ENCODE results near the gene SEMA3A. TPM values are rescaled to one million over a fixed set of nuclear protein-coding genes. Genes with fewer than 3 reads are reported as not detected.

The SEMA3A gene
- total and polyA plus RNA-seq, 2 experiments from 2014 or later: 19.8 to 46.4 TPM

GRCh38 chr7:84085998-84086397 lies 108.6 kb downstream of the SEMA3A start:
- Histone ChIP-seq H3K36me3 (ENCODE audit: insufficient read depth) (no peaks in the 10 kb centered on the region), H2AFZ (no peak overlapping the region), H3K27me3 (ENCODE audit: insufficient read depth) (no peaks in the 10 kb centered on the region), H3K4me2 (no peak overlapping the region), H3K79me2 (replicated peaks; ENCODE audit: insufficient read depth) (no peaks in the 10 kb centered on the region; the same call in 1 of the 2 replicates), H4K20me1 (replicated peaks; ENCODE audit: insufficient read depth) (no peaks in the 10 kb centered on the region), H3K27ac (ENCODE audit: low read depth) (peak overlapping the region; percentile 28; the same call in 1 of the 2 replicates), H3K4me1 (ENCODE audit: insufficient read depth) (peaks cover 21% of the 10 kb centered on the region), H3K4me3 (no peak overlapping the region), H3K9me2 (ENCODE audit: insufficient read depth) (no peaks in the 10 kb centered on the region), H3F3A (replicated peaks; ENCODE audit: low read depth) (no peaks in the 10 kb centered on the region)
- Mint-ChIP-seq H3K27ac (no peak overlapping the region), H3K36me3 (ENCODE audit: low read depth) (peaks cover 4% of the 10 kb centered on the region; the same call in 2 of the 3 replicates), H3K4me1 (peaks cover 22% of the 10 kb centered on the region), H3K27me3 (ENCODE audit: insufficient read depth, low read depth, poor library complexity) (peaks cover 6% of the 10 kb centered on the region), H3K4me3 (no peak overlapping the region), H3K9me3 (no peaks in the 10 kb centered on the region)
- ATAC-seq (peak; percentile 31; the same call in 1 of the 3 replicates), DNase-seq (ENCODE audit: low spot score) (no peak)
- TF ChIP-seq JUNB (IDR thresholded peaks at IDR 0.05; ENCODE audit: unreplicated experiment): no peak

- Mint-ChIP-seq H3K27ac (peak overlapping the region; percentile 30; the same call in 1 of the 2 replicates), H3K4me1 (peaks cover 17% of the 10 kb centered on the region), H3K36me3 (ENCODE audit: low read depth) (peaks cover 4% of the 10 kb centered on the region; the same call in 2 of the 3 replicates), H3K9me3 (no peaks in the 10 kb centered on the region), H3K27me3 (ENCODE audit: insufficient read depth, low read depth, poor library complexity) (peaks cover 6% of the 10 kb centered on the region), H3K4me3 (no peak overlapping the region)
- Histone ChIP-seq H3K9me2 (ENCODE audit: insufficient read depth) (no peaks in the 10 kb centered on the region), H3K4me2 (no peak overlapping the region), H3F3A (replicated peaks; ENCODE audit: low read depth) (no peaks in the 10 kb centered on the region), H3K4me1 (ENCODE audit: insufficient read depth) (peaks cover 21% of the 10 kb centered on the region), H3K27ac (ENCODE audit: low read depth) (no peak overlapping the region), H3K27me3 (ENCODE audit: insufficient read depth) (no peaks in the 10 kb centered on the region), H3K36me3 (ENCODE audit: insufficient read depth) (no peaks in the 10 kb centered on the region), H3K4me3 (no peak overlapping the region), H2AFZ (no peak overlapping the region), H3K79me2 (replicated peaks; ENCODE audit: insufficient read depth) (no peaks in the 10 kb centered on the region; the same call in 1 of the 2 replicates), H4K20me1 (replicated peaks; ENCODE audit: insufficient read depth) (no peaks in the 10 kb centered on the region)
- no peak for ATAC-seq
- no peak for DNase-seq (ENCODE audit: low spot score)
- no peak for TF ChIP-seq ZNF114 (CRISPR knock-in tag; IDR thresholded peaks at IDR 0.05)
- TF ChIP-seq EZH2 (IDR thresholded peaks at IDR 0.05; ENCODE audit: low read depth, unreplicated experiment): no peak
- TF ChIP-seq, protein P1, sequence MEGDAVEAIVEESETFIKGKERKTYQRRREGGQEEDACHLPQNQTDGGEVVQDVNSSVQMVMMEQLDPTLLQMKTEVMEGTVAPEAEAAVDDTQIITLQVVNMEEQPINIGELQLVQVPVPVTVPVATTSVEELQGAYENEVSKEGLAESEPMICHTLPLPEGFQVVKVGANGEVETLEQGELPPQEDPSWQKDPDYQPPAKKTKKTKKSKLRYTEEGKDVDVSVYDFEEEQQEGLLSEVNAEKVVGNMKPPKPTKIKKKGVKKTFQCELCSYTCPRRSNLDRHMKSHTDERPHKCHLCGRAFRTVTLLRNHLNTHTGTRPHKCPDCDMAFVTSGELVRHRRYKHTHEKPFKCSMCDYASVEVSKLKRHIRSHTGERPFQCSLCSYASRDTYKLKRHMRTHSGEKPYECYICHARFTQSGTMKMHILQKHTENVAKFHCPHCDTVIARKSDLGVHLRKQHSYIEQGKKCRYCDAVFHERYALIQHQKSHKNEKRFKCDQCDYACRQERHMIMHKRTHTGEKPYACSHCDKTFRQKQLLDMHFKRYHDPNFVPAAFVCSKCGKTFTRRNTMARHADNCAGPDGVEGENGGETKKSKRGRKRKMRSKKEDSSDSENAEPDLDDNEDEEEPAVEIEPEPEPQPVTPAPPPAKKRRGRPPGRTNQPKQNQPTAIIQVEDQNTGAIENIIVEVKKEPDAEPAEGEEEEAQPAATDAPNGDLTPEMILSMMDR (conservative IDR thresholded peaks at IDR 0.05; ENCODE audit: low read depth in 2 of 2): no peak
- no peak for TF ChIP-seq JUNB (IDR thresholded peaks at IDR 0.05; ENCODE audit: unreplicated experiment)
- TF ChIP-seq EZH2phosphoT487 (IDR thresholded peaks at IDR 0.05; ENCODE audit: unreplicated experiment): no peak
- no peak for TF ChIP-seq POLR2AphosphoS5 (IDR thresholded peaks at IDR 0.05; ENCODE audit: low read depth)
- TF ChIP-seq ZNF331 (CRISPR knock-in tag; IDR thresholded peaks at IDR 0.05; ENCODE audit: low read depth): no peak
- TF ChIP-seq STAT1 (IDR thresholded peaks at IDR 0.05; ENCODE audit: unreplicated experiment): no peak
- TF ChIP-seq, protein P2, sequence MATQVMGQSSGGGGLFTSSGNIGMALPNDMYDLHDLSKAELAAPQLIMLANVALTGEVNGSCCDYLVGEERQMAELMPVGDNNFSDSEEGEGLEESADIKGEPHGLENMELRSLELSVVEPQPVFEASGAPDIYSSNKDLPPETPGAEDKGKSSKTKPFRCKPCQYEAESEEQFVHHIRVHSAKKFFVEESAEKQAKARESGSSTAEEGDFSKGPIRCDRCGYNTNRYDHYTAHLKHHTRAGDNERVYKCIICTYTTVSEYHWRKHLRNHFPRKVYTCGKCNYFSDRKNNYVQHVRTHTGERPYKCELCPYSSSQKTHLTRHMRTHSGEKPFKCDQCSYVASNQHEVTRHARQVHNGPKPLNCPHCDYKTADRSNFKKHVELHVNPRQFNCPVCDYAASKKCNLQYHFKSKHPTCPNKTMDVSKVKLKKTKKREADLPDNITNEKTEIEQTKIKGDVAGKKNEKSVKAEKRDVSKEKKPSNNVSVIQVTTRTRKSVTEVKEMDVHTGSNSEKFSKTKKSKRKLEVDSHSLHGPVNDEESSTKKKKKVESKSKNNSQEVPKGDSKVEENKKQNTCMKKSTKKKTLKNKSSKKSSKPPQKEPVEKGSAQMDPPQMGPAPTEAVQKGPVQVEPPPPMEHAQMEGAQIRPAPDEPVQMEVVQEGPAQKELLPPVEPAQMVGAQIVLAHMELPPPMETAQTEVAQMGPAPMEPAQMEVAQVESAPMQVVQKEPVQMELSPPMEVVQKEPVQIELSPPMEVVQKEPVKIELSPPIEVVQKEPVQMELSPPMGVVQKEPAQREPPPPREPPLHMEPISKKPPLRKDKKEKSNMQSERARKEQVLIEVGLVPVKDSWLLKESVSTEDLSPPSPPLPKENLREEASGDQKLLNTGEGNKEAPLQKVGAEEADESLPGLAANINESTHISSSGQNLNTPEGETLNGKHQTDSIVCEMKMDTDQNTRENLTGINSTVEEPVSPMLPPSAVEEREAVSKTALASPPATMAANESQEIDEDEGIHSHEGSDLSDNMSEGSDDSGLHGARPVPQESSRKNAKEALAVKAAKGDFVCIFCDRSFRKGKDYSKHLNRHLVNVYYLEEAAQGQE (IDR thresholded peaks at IDR 0.05; ENCODE audit: unreplicated experiment): no peak
- TF ChIP-seq CREB1 (CRISPR knock-in tag; IDR thresholded peaks at IDR 0.05; ENCODE audit: low read depth): no peak
- TF ChIP-seq, protein P3, sequence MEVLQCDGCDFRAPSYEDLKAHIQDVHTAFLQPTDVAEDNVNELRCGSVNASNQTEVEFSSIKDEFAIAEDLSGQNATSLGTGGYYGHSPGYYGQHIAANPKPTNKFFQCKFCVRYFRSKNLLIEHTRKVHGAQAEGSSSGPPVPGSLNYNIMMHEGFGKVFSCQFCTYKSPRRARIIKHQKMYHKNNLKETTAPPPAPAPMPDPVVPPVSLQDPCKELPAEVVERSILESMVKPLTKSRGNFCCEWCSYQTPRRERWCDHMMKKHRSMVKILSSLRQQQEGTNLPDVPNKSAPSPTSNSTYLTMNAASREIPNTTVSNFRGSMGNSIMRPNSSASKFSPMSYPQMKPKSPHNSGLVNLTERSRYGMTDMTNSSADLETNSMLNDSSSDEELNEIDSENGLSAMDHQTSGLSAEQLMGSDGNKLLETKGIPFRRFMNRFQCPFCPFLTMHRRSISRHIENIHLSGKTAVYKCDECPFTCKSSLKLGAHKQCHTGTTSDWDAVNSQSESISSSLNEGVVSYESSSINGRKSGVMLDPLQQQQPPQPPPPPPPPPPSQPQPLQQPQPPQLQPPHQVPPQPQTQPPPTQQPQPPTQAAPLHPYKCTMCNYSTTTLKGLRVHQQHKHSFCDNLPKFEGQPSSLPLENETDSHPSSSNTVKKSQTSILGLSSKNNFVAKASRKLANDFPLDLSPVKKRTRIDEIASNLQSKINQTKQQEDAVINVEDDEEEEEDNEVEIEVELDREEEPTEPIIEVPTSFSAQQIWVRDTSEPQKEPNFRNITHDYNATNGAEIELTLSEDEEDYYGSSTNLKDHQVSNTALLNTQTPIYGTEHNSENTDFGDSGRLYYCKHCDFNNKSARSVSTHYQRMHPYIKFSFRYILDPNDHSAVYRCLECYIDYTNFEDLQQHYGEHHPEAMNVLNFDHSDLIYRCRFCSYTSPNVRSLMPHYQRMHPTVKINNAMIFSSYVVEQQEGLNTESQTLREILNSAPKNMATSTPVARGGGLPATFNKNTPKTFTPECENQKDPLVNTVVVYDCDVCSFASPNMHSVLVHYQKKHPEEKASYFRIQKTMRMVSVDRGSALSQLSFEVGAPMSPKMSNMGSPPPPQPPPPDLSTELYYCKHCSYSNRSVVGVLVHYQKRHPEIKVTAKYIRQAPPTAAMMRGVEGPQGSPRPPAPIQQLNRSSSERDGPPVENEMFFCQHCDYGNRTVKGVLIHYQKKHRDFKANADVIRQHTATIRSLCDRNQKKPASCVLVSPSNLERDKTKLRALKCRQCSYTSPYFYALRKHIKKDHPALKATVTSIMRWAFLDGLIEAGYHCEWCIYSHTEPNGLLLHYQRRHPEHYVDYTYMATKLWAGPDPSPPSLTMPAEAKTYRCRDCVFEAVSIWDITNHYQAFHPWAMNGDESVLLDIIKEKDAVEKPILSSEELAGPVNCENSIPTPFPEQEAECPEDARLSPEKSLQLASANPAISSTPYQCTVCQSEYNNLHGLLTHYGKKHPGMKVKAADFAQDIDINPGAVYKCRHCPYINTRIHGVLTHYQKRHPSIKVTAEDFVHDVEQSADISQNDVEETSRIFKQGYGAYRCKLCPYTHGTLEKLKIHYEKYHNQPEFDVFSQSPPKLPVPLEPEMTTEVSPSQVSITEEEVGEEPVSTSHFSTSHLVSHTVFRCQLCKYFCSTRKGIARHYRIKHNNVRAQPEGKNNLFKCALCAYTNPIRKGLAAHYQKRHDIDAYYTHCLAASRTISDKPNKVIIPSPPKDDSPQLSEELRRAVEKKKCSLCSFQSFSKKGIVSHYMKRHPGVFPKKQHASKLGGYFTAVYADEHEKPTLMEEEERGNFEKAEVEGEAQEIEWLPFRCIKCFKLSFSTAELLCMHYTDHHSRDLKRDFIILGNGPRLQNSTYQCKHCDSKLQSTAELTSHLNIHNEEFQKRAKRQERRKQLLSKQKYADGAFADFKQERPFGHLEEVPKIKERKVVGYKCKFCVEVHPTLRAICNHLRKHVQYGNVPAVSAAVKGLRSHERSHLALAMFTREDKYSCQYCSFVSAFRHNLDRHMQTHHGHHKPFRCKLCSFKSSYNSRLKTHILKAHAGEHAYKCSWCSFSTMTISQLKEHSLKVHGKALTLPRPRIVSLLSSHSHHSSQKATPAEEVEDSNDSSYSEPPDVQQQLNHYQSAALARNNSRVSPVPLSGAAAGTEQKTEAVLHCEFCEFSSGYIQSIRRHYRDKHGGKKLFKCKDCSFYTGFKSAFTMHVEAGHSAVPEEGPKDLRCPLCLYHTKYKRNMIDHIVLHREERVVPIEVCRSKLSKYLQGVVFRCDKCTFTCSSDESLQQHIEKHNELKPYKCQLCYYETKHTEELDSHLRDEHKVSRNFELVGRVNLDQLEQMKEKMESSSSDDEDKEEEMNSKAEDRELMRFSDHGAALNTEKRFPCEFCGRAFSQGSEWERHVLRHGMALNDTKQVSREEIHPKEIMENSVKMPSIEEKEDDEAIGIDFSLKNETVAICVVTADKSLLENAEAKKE (CRISPR knock-in tag; IDR thresholded peaks at IDR 0.05): no peak
Observed at GRCh38 chr7:84085147-84085546, 109.4 kb downstream of the SEMA3A start.
